GM12873 (cell line): ENCODE data around the gene ITCH.

Experiments used
- TF ChIP-seq, protein P1 (sequence below): IDR thresholded peaks from 2 replicates; pipeline ENCODE4 v1.5.1; 2012; ENCODE audit warnings: low read depth, mild to moderate bottlenecking, moderate library complexity, low read length, control low read depth; ENCODE audit not compliant: insufficient read depth; ENCODE audit errors: missing control alignments

Gene ITCH

DNA sequence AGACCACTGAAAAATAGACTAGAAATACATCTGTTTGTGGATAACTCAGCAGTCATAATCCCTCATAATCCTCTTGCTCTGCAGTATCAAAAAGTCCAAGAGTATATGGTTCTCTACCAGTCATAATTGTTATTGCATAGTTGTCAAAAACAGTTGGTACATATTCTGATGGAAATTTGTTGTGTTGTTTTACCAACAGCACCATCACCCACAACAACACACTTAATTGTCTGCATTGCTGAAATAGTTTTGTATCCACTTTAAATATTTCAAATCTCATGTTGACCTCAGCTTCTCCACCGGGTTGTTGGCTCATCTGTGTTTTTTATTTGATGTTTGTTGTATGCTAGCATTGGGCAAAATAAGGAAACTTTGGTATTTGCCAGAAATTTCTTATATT, 39.4 kb downstream of the ITCH start:
- TF ChIP-seq, protein P1, sequence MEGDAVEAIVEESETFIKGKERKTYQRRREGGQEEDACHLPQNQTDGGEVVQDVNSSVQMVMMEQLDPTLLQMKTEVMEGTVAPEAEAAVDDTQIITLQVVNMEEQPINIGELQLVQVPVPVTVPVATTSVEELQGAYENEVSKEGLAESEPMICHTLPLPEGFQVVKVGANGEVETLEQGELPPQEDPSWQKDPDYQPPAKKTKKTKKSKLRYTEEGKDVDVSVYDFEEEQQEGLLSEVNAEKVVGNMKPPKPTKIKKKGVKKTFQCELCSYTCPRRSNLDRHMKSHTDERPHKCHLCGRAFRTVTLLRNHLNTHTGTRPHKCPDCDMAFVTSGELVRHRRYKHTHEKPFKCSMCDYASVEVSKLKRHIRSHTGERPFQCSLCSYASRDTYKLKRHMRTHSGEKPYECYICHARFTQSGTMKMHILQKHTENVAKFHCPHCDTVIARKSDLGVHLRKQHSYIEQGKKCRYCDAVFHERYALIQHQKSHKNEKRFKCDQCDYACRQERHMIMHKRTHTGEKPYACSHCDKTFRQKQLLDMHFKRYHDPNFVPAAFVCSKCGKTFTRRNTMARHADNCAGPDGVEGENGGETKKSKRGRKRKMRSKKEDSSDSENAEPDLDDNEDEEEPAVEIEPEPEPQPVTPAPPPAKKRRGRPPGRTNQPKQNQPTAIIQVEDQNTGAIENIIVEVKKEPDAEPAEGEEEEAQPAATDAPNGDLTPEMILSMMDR: no peak

DNA sequence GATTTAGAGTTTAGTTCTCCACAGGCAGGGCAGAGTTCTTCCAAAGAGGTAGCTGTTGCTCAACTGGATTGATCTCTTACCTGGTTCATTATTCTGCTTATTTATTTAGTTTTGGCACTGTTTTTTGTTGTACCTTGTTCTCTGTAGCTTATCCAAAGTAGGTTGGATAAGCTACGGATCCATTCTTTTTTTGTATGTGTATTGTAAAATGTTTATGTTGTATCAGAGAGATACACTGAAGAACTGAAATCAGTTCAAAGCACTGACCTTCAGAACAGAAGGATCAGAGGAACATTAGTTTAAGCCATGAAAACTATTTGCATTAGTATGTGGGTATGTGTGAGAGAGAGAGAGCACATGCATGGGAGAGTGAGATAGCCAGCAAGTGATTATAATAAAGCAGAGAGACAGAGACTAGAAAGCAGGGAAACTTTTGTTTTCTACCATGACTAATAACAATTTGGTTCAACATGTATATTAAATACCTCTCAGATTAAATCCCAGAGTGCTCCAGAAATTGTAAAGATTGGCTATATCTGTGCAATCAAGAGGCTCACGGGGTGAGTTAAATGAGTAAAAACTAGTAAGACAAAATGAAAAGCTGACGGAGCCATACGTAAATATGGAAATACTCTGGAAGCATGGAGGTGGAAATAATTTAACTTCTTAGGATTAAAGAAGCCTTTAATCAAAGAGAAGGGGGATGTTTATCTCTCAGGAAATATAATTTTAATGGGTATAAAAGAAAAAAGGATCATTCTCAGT, 40.2 kb downstream of the ITCH start:
- TF ChIP-seq, protein P1: no peak

DNA sequence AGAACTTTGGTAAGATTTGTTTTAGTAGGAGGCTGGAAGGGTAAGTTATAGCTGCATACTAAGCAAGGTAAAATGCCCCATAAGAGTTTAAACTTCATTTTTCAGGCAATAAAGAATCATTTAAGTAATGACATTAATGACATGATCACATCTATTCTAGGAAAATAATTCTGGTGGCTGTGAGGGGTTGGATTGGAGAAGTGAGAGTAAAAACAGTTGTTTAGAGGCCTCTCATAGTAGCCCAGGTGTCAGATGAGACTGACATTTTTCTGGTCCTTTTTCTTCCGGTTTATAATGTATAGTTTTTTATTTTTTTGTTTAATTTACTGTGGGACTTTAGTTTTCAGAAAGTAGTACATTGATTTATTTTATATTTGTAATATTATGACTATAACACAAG, 40.8 kb downstream of the ITCH start:
- TF ChIP-seq, protein P1: no peak

DNA sequence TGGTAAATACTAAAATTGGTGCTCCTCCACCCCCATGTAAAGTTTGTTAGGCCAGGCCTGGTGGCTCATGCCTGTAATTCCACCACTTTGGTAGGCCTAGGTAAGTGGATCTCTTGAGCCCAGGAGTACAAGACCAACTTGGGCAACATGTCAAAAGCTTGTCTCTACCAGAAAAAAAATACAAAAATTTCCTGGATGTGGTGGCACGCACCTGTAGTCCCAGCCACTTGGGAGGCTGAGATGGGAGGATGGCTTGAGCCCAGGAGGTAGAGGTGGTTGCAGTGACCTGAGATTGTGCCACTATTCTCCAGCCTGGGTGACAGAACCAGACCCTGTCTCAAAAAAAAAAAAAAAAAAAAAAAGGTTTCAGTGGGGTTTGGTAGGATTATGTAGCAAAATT, 41.7 kb downstream of the ITCH start:
- TF ChIP-seq, protein P1: no peak

DNA sequence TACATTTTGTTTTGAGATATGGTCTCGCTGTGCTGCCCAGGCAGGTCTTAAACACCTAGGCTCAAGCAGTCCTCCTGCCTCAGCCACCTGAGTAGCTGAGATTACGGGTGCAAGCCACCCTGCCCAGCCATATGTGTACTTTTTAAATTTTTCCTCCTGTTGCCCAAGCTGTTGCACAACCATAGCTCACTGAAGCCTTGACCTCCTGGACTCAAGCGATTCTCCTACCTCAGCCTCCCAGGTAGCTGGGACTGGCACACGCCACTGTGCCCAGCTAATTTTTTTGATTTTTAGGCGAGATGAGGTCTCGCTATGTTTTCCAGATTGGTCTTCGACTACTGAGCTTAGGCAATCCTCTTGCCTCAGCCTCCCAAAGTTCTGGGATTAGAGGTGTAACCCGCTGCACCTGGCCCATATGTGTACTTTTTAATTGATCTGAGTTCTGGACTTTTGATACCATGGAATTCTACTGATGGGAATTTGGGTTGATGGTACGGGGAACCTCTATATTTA, 44.9 kb downstream of the ITCH start:
- TF ChIP-seq, protein P1: no peak

DNA sequence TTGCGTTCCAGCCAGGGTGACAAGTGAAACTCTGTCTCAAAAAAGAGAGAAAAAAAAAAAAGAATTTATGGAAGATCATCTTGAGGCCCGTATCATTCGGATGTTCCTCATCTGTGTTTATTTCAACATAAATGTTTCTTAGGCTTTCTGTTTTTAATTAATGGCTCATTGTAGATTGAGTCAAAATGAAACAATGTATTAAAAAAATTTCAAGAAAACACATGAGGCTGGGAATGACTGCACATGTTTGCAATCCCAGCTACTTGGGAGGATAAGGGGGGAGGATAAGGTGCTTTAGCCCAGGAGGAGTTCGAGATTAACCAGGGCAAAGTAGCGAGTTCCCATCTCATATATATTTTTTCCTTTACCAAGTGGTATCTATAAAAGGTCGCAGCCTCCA, 47.3 kb downstream of the ITCH start:
- TF ChIP-seq, protein P1: no peak

DNA sequence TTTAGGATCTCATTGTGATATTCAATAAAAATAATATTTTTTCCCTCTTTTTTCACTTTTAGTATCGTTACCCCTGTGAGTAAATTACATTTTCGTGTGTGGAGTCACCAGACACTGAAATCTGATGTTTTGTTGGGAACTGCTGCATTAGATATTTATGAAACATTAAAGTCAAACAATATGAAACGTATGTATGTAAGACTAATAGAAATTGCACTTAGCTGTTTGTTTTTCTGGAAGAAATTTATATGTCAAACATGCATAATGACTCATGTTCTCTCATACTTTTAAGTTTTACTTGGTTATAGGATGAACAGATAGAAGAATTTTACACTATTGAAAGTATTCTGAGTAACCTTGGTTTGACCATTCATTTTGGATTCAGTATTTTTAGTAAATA, 49.4 kb downstream of the ITCH start:
- TF ChIP-seq, protein P1: no peak
